ENCODE measurements around the gene DNTT.
A peak's percentile ranks its signal among the peaks of the same experiment; 100 is the strongest.

DNTT gene

GRCh38 chr10:96309628-96310320 is 5.5 kb downstream of the DNTT start:
- DNase-seq (ENCODE audit: low read depth, low spot score), result no peak

DNA sequence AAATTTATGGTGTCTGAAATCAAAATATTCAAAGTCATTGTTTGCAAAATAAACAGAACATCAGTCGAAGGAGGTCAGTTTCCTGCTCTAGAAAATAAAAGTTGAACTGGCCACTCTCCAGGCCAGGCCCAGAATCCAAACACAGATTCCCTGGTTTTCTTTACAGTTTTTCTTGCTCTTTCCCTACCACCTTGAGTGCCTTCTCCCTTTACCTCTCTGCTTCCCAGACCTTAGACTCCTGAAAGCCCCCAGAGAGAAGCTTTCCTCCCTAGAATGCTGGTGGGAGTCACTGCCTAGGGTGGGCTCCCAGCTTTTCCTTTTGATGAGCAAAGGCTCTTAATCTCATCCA is 6.1 kb downstream of the DNTT start:
- DNase-seq (ENCODE audit: low read depth, low spot score), result no peak

- DNase-seq (ENCODE audit: low read depth, low spot score), result no peak
Observed at GRCh38 chr10:96311180-96311715, 7.0 kb downstream of the DNTT start.

GRCh38 chr10:96313344-96313743 is 9.1 kb downstream of the DNTT start:
- no peak for DNase-seq (ENCODE audit: low read depth, low spot score)

GRCh38 chr10:96317067-96317833 is 13.0 kb downstream of the DNTT start:
- no peak for DNase-seq (ENCODE audit: low read depth, low spot score)

DNA sequence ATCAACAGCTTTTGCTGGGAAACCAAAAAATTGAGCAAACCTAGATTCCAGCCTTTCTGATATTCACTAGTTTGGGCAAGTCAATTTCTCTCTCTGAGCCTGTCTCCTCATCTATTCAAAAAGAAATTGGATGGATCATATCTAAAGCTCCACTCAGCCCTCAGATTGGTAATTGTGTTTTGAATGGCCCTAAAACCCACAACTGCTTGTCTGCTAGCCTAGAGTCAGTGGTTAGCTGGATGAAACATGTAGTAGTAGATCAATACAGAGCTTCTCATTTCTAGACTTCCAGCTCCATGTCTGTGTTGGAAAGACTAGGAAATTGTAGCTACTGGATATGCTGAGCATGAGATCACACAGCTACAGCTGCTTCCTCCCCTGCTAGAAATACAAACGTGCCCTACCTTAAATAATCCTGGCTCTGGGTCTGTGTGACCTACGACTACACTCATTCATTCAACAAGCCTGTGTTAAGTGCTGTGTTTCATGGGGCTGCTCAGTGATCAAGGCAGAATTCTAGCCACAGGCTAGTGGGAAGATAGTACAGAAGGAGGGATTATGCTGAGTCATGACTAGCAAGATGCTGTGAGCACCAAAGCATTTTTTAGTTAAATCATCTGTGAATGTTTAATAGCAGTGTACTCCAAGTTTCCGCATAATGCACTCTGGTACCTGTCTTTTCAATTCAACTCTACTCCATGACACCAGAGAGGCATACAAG is 15.7 kb downstream of the DNTT start:
- DNase-seq (ENCODE audit: low read depth, low spot score), result no peak

DNA sequence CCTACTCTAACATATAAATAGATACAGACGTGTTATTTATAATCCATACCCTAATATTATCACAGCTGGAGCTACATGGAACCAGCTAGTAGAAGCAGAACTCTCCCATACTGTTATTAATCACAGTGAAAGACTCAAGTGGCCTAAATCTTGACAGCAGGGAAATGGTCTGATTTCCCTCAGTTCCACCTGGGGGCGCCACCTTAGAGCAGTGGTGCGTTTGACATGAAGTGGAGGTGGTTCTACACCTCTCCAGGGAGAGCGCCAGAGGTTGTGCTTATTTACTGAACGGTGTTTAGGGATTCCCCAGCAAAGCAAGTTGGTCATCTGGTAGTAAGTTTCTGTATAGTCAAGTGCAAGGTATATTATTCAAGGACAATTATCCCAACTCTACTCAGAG is 17.6 kb downstream of the DNTT start:
- DNase-seq (ENCODE audit: low read depth, low spot score), result no peak

- DNase-seq (ENCODE audit: low read depth, low spot score), result no peak
Observed at GRCh38 chr10:96322275-96322674, 18.0 kb downstream of the DNTT start.

- DNase-seq (ENCODE audit: low read depth, low spot score), result no peak
Observed at GRCh38 chr10:96324447-96324846, 20.2 kb downstream of the DNTT start.

DNA sequence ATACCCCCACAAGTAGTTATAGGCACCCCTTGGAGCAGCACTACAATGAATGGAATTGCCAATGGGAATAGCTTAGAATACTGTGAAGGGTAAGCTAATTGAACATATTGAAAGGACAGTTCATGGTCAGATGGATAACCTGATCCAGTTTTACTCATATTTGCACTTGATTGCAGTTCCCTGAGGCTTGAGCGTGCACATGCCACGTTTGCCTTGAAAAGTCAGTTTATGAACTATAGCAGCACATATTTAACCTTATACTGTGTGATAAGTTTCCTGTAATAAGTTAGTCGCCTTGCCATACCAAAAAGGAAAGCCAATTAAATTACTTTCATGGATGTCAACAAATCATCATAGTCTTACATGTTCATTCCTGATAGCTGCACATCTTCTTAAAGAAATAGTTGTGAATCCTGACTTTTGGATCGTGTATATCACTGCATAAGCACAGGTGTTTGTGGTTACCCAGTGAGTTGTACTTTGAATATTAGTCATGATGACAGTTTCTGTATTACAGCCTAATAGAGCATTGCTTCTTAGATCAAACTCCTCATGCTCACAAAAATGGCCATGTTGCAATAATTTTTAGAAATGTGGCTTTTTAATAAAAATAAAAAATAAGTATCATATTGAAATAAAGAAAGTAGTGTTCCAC is 21.6 kb downstream of the DNTT start:
- no peak for DNase-seq (ENCODE audit: low read depth, low spot score)

DNA sequence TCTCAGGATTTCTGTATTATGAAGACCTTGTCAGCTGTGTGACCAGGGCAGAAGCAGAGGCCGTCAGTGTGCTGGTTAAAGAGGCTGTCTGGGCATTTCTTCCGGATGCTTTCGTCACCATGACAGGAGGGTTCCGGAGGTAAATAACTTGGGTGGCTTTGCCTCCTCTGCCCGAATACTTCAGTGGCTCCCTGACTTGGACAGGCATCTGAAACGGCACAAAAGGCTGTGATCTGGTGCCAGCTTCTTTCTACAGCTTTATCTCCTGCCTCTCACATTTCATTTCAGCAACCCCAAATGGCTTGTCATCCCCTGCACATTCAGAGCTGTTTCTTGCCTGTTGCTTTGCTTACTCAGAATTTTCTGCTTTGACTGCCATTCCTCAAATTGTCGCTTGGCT is 23.2 kb downstream of the DNTT start:
- no peak for DNase-seq (ENCODE audit: low read depth, low spot score)

- DNase-seq (ENCODE audit: low read depth, low spot score), result no peak
Observed at GRCh38 chr10:96333101-96333500, 28.9 kb downstream of the DNTT start.

DNA sequence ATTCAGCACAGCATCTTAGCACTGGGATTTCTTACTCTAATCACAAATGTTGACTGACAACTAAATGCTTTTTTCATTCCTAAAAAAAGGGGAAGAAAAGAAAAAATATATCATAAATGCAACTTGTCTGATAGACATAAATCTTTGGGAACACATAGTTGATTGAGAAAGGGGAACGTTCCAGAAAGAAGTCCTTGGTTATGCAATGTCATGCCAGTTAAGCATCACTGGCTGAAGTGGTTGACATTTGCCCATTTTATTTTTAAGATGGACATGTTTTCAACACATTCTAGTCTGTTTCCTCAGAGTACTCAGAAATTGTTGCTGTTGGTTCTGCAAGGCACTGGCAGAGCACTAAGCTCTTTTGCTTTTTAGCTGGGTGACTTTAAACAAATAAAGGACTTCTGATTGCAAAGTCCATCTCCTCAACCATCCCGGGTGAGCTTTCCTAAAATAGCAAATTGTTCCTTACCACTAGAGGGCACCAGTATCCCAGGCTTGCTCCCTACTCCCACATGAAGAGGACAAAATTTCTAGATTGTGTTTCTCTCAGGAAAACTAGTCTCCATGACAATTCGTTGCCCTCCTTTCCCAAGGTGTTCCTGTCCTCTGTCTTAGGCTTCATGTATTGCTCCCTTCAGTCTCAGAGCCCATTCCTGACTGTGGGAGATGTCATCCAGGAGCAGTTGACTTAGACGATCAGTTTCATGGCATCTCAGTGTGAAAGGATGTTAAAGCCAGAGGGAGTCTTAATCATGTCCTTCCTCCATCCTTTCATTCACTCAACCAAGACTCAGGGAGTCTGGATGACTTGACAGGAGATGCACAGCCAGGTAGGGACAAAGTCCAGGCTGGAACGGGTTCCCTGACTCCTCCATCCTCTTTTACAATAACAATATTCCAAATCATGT is 30.6 kb downstream of the DNTT start:
- DNase-seq (ENCODE audit: low read depth, low spot score), result no peak

GRCh38 chr10:96337106-96337505 is 32.9 kb downstream of the DNTT start:
- no peak for DNase-seq (ENCODE audit: low read depth, low spot score)

- DNase-seq (ENCODE audit: low read depth, low spot score), result no peak
Observed at GRCh38 chr10:96338279-96338925, 34.2 kb downstream of the DNTT start.

DNA sequence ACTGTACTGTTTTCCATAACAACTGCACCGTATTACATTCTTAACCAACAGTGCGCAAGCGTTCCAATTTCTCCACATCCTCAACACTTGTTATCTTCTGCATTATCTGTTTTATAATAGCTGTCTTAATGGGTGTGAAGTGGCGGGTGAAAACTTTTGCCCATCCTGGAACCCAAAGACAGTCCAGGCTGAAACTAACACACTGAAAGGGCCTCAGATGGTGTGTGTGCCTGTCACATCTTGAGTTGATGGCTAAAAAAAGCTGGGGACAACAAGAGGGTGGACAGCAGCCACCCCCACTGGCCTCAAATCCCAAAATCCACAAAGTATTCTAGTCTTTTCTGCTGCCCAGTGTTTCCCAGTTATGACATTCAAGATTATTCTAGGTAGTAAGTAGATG is 35.1 kb downstream of the DNTT start:
- no peak for DNase-seq (ENCODE audit: low read depth, low spot score)

GRCh38 chr10:96339956-96340904 is 36.0 kb downstream of the DNTT start:
- DNase-seq (ENCODE audit: low read depth, low spot score), result peak; percentile 26

GRCh38 chr10:96341219-96342182 is 37.3 kb downstream of the DNTT start:
- DNase-seq (ENCODE audit: low read depth, low spot score), result no peak

All from activated naive CD8-positive, alpha-beta T cell treated with anti-CD3 and anti-CD28 coated beads, Interleukin-2, amount 50 U/mL, for 16 hours (primary cell).